Heart left ventricle (tissue), 13 donors: ENCODE results near the gene MIER3.

Source experiments
- CTCF ChIP-seq, 12 donors: fragments of 200-600 bp; sonication (generic) in 4 of 12; IDR thresholded peaks; one replicate each; pipeline versions ENCODE4 v1.5.0 to v1.8.0; 2018 to 2022; ENCODE audit warnings: antibody characterized with exemption in 12 of 12, mild to moderate bottlenecking in 5 of 12
- POLR2A ChIP-seq, 2 donors: fragments of 450-650 bp; IDR thresholded peaks; one replicate each; pipeline ENCODE4 v1.6.1; 2017; ENCODE audit warnings: antibody characterized with exemption in 2 of 2, mild to moderate bottlenecking in 2 of 2, moderate library complexity in 2 of 2
- donor health status: ischemic (EF 13 %, LVEDD 7.1; RV severe dilation, severe dysfunction).
- donor health status: DM: no; HTN: yes; CAD: no.
- donor health status: DM: no; HTN: no; CAD: no.
- donor health status: ischemic (EF 25% LVEDD 6.9; RV normal size, moderate dysfunction).
- donor health status: ischemic (EF 25% LVEDD 5.7; RV mildly dilated, moderate dysfunction).
- donor health status: ischemic (EF 35%, LVEDD 5.7; RV mildly dilated, moderate dysfunction).
- donor health status: nonischemic (EF 11% LVEDD 7.7; RV severe dilation, severe dysfunction).
- donor health status: DM: yes; HTN: yes; CAD: no.
- donor health status: PGD.
- donor health status: ischemic (EF 29% LVEDD 5.4; RV normal size, mild dysfunction).
- donor health status: nonischemic (EF 23%, LVEDD 6.1; RV moderate dilation, normal function).

- TF ChIP-seq CTCF (IDR thresholded peaks at IDR 0.05) (no peak), POLR2A (IDR thresholded peaks at IDR 0.05) (no peak)
These were observed 43.7 kb upstream of the MIER3 start for GRCh38 chr5:56995596-56995995.
